Measurements from ENCODE around the gene NRBP1.

NRBP1 gene

GRCh38 chr2:27441958-27442919 lies 13.8 kb downstream of the NRBP1 start, which contains the start of gene KRTCAP3:
KRTCAP3 (plus strand) TSS chr2:27442381; CDS start chr2:27442413, 32 bp downstream.
- Histone ChIP-seq H3K27me3 (no peaks in the 10 kb centered on the region), H3K36me3 (peaks cover 56 to 82% (median 56%) of the 10 kb centered on the region in 3 donors), H3K4me3 (peak within 1 kb of the TSS; percentile 32 to 38), H3K4me1 (peaks cover 0 to 13% (median 8%) of the 10 kb centered on the region in 4 donors), H3K27ac (peak within 1 kb of the TSS; percentile 52 to 71), H3K9me3 (no peaks in the 10 kb centered on the region)
- intact Hi-C loops (cut with DNase I; ENCODE audit: low total_unique reads): no loop called here
- DNase-seq: peak in 1 of 2 donors; percentile 58
- no peak for TF ChIP-seq CTCF (IDR thresholded peaks at IDR 0.05)

- no peak for TF ChIP-seq CTCF (IDR thresholded peaks at IDR 0.05)
- intact Hi-C loops (cut with DNase I; ENCODE audit: low total_unique reads): no loop called here
- Histone ChIP-seq H3K27ac (peak overlapping the region; percentile 52 to 71), H3K9me3 (no peaks in the 10 kb centered on the region), H3K27me3 (no peaks in the 10 kb centered on the region), H3K36me3 (peaks cover 55 to 82% (median 56%) of the 10 kb centered on the region in 3 donors), H3K4me1 (peaks cover 0 to 13% (median 8%) of the 10 kb centered on the region in 4 donors), H3K4me3 (no peak overlapping the region)
- no peak for DNase-seq
Measured at GRCh38 chr2:27442920-27443282, 14.5 kb downstream of the NRBP1 start.

- Histone ChIP-seq H3K9me3 (no peaks in the 10 kb centered on the region), H3K4me3 (no peak overlapping the region), H3K4me1 (peaks cover 0 to 13% (median 8%) of the 10 kb centered on the region in 4 donors), H3K36me3 (peaks cover 50 to 82% (median 56%) of the 10 kb centered on the region in 3 donors), H3K27me3 (no peaks in the 10 kb centered on the region), H3K27ac (no peak overlapping the region)
- TF ChIP-seq CTCF (IDR thresholded peaks at IDR 0.05): no peak
- peak in 1 of 2 donors; percentile 42 for DNase-seq
- intact Hi-C loops (cut with DNase I; ENCODE audit: low total_unique reads): no loop called here
Measured at GRCh38 chr2:27445155-27445554, 16.7 kb downstream of the NRBP1 start.

GRCh38 chr2:27445615-27446014 lies 17.2 kb downstream of the NRBP1 start:
- Histone ChIP-seq H3K4me1 (peaks cover 0 to 13% (median 8%) of the 10 kb centered on the region in 4 donors), H3K4me3 (no peak overlapping the region), H3K27me3 (no peaks in the 10 kb centered on the region), H3K27ac (no peak overlapping the region), H3K36me3 (peaks cover 46 to 82% (median 56%) of the 10 kb centered on the region in 3 donors), H3K9me3 (no peaks in the 10 kb centered on the region)
- no peak for DNase-seq
- intact Hi-C loops (cut with DNase I; ENCODE audit: low total_unique reads): no loop called here
- TF ChIP-seq CTCF (IDR thresholded peaks at IDR 0.05): no peak

GRCh38 chr2:27446057-27446456 lies 17.6 kb downstream of the NRBP1 start:
- intact Hi-C loops (cut with DNase I; ENCODE audit: low total_unique reads): no loop called here
- H3K4me1 ChIP-seq: peaks cover 0 to 13% (median 8%) of the 10 kb centered on the region in 4 donors
- no peak overlapping the region for H3K27ac ChIP-seq
- no peak for TF ChIP-seq CTCF (IDR thresholded peaks at IDR 0.05)
- H3K4me3 ChIP-seq: no peak overlapping the region
- H3K27me3 ChIP-seq: no peaks in the 10 kb centered on the region
- H3K9me3 ChIP-seq: no peaks in the 10 kb centered on the region
- peaks cover 42 to 82% (median 51%) of the 10 kb centered on the region in 3 donors for H3K36me3 ChIP-seq
- DNase-seq: peak in 1 of 2 donors; percentile 9
